ES-I3 (cell line): ENCODE measurements around the gene RAPGEF6.

Source experiments
- H3K36me3 ChIP-seq: 2 replicates; pipeline ENCODE4 v1.6.1; 2013; ENCODE audit warnings: mild to moderate bottlenecking, low read length, control low read depth, moderate library complexity; ENCODE audit not compliant: insufficient read depth
- H3K4me1 ChIP-seq: 2 replicates; pipeline ENCODE4 v1.6.1; 2013; ENCODE audit warnings: mild to moderate bottlenecking, control low read depth, low read length; ENCODE audit not compliant: insufficient read depth
- H3K9ac ChIP-seq: 2 replicates; pipeline ENCODE4 v1.6.1; 2013; ENCODE audit warnings: low read depth, mild to moderate bottlenecking, low read length, moderate library complexity
- H3K9me3 ChIP-seq: 2 replicates; pipeline ENCODE4 v1.6.1; 2013; ENCODE audit warnings: mild to moderate bottlenecking, low read length, moderate library complexity; ENCODE audit not compliant: control insufficient read depth, insufficient read depth

RAPGEF6 gene

GRCh38 chr5:131571669-131572168 is 63.3 kb downstream of the RAPGEF6 start:
- Histone ChIP-seq H3K4me1 (no peaks in the 10 kb centered on the region), H3K36me3 (no peaks in the 10 kb centered on the region), H3K9ac (no peak overlapping the region), H3K9me3 (no peaks in the 10 kb centered on the region)

- Histone ChIP-seq H3K4me1 (no peaks in the 10 kb centered on the region), H3K9me3 (no peaks in the 10 kb centered on the region), H3K36me3 (no peaks in the 10 kb centered on the region), H3K9ac (no peak overlapping the region)
Measured at GRCh38 chr5:131570757-131571156, 64.3 kb downstream of the RAPGEF6 start.

GRCh38 chr5:131564229-131564652 is 70.8 kb downstream of the RAPGEF6 start:
- Histone ChIP-seq H3K9ac (no peak overlapping the region), H3K4me1 (peaks cover 11% of the 10 kb centered on the region), H3K9me3 (no peaks in the 10 kb centered on the region), H3K36me3 (no peaks in the 10 kb centered on the region)

GRCh38 chr5:131563434-131564228 is 71.4 kb downstream of the RAPGEF6 start:
- Histone ChIP-seq H3K36me3 (no peaks in the 10 kb centered on the region), H3K4me1 (peaks cover 11% of the 10 kb centered on the region)

GRCh38 chr5:131550606-131551005 is 84.4 kb downstream of the RAPGEF6 start:
- no peak overlapping the region for H3K9ac ChIP-seq
- H3K9me3 ChIP-seq, result no peaks in the 10 kb centered on the region
- no peaks in the 10 kb centered on the region for H3K4me1 ChIP-seq
- H3K36me3 ChIP-seq, result no peaks in the 10 kb centered on the region

More at GRCh38 chr5:131563434-131564228, 71.4 kb downstream of the RAPGEF6 start:
- Histone ChIP-seq H3K9ac (no peak overlapping the region), H3K9me3 (no peaks in the 10 kb centered on the region)

- Histone ChIP-seq H3K36me3 (no peaks in the 10 kb centered on the region), H3K9me3 (no peaks in the 10 kb centered on the region), H3K9ac (no peak overlapping the region), H3K4me1 (no peaks in the 10 kb centered on the region)
Measured at GRCh38 chr5:131548176-131548575, 86.9 kb downstream of the RAPGEF6 start.

GRCh38 chr5:131545845-131546244 is 89.2 kb downstream of the RAPGEF6 start:
- H3K36me3 ChIP-seq, result no peaks in the 10 kb centered on the region
- no peaks in the 10 kb centered on the region for H3K4me1 ChIP-seq
- H3K9ac ChIP-seq, result no peak overlapping the region
- no peaks in the 10 kb centered on the region for H3K9me3 ChIP-seq

GRCh38 chr5:131542723-131543122 is 92.3 kb downstream of the RAPGEF6 start:
- no peaks in the 10 kb centered on the region for H3K36me3 ChIP-seq

GRCh38 chr5:131541762-131542161 is 93.3 kb downstream of the RAPGEF6 start:
- H3K4me1 ChIP-seq, result no peaks in the 10 kb centered on the region
- H3K36me3 ChIP-seq, result no peaks in the 10 kb centered on the region
- no peak overlapping the region for H3K9ac ChIP-seq
- no peaks in the 10 kb centered on the region for H3K9me3 ChIP-seq

More at GRCh38 chr5:131542723-131543122, 92.3 kb downstream of the RAPGEF6 start:
- H3K9me3 ChIP-seq, result no peaks in the 10 kb centered on the region
- no peaks in the 10 kb centered on the region for H3K4me1 ChIP-seq
- no peak overlapping the region for H3K9ac ChIP-seq

GRCh38 chr5:131541071-131541470 is 94.0 kb downstream of the RAPGEF6 start:
- H3K4me1 ChIP-seq, result no peaks in the 10 kb centered on the region
- no peak overlapping the region for H3K9ac ChIP-seq
- H3K9me3 ChIP-seq, result no peaks in the 10 kb centered on the region
- H3K36me3 ChIP-seq, result no peaks in the 10 kb centered on the region

- Histone ChIP-seq H3K9ac (no peak overlapping the region), H3K4me1 (no peaks in the 10 kb centered on the region), H3K9me3 (no peaks in the 10 kb centered on the region; the same call in 1 of the 2 replicates), H3K36me3 (no peaks in the 10 kb centered on the region)
Measured at GRCh38 chr5:131539251-131539650, 95.8 kb downstream of the RAPGEF6 start.

GRCh38 chr5:131538177-131538593 is 96.8 kb downstream of the RAPGEF6 start:
- Histone ChIP-seq H3K9ac (no peak overlapping the region), H3K4me1 (no peaks in the 10 kb centered on the region), H3K9me3 (no peaks in the 10 kb centered on the region; the same call in 1 of the 2 replicates), H3K36me3 (no peaks in the 10 kb centered on the region)

- H3K9me3 ChIP-seq, result no peaks in the 10 kb centered on the region; the same call in 1 of the 2 replicates
- peaks cover 3% of the 10 kb centered on the region; the same call in 1 of the 2 replicates for H3K4me1 ChIP-seq
- H3K36me3 ChIP-seq, result no peaks in the 10 kb centered on the region
- no peak overlapping the region for H3K9ac ChIP-seq
Measured at GRCh38 chr5:131536850-131537448, 98.1 kb downstream of the RAPGEF6 start.

- Histone ChIP-seq H3K36me3 (no peaks in the 10 kb centered on the region), H3K9ac (no peak overlapping the region), H3K9me3 (no peaks in the 10 kb centered on the region; the same call in 1 of the 2 replicates), H3K4me1 (peaks cover 3% of the 10 kb centered on the region; the same call in 1 of the 2 replicates)
Measured at GRCh38 chr5:131536211-131536826, 98.7 kb downstream of the RAPGEF6 start.
